ENCODE measurements around the gene OR2A5. TPM values are rescaled to one million over a fixed set of nuclear protein-coding genes. Genes with fewer than 3 reads are reported as not detected.

OR2A5 gene
- total RNA-seq, 1 donor from 2014 or later: not detected

- H3K4me1 Mint-ChIP-seq (ENCODE audit: low read depth, unreplicated experiment): no peaks in the 10 kb centered on the region
- Histone ChIP-seq H3K27me3 (ENCODE audit: insufficient read depth, low read length) (no peaks in the 10 kb centered on the region), H4K20me1 (ENCODE audit: insufficient read depth, low read length) (no peaks in the 10 kb centered on the region), H3K27ac (ENCODE audit: low read depth, low read length) (no peak overlapping the region), H3K36me3 (ENCODE audit: insufficient read depth, low read length) (no peaks in the 10 kb centered on the region), H3K9ac (ENCODE audit: low read length) (no peak overlapping the region), H3K79me2 (ENCODE audit: insufficient read depth, low read length) (no peaks in the 10 kb centered on the region), H3K4me1 (ENCODE audit: insufficient read depth, low read length) (no peaks in the 10 kb centered on the region), H3K4me2 (ENCODE audit: low read length) (no peak overlapping the region), H2AFZ (ENCODE audit: low read depth, low read length) (no peak overlapping the region), H3K9me3 (ENCODE audit: insufficient read depth, low read depth, low read length) (no peaks in the 10 kb centered on the region), H3K4me3 (ENCODE audit: insufficient read depth, low read depth, low read length) (no peak overlapping the region)
- no peaks in the 10 kb centered on the region for H3K27me3 Mint-ChIP-seq (ENCODE audit: low read depth, unreplicated experiment)
- peaks cover 3% of the 10 kb centered on the region for H3K9me3 Mint-ChIP-seq (ENCODE audit: unreplicated experiment)
- no peak overlapping the region for H3K4me3 Mint-ChIP-seq (ENCODE audit: unreplicated experiment)
- TF ChIP-seq CTCF (IDR thresholded peaks at IDR 0.05; ENCODE audit: insufficient read depth, low read depth, low read length) (no peak), EZH2 (IDR thresholded peaks at IDR 0.05; ENCODE audit: insufficient read depth, low read length) (no peak)
- H3K36me3 Mint-ChIP-seq (ENCODE audit: low read depth, unreplicated experiment): no peaks in the 10 kb centered on the region
- FAIRE-seq: no peak
- no peak overlapping the region for H3K27ac Mint-ChIP-seq (ENCODE audit: unreplicated experiment)
- DNase-seq (ENCODE audit: low read depth): no peak
These were observed 25.6 kb downstream of the OR2A5 start for GRCh38 chr7:144074374-144074773.

- no peak within 1 kb of the TSS for H3K27ac Mint-ChIP-seq (ENCODE audit: unreplicated experiment)
- no peaks in the 10 kb centered on the region for H3K9me3 ChIP-seq (ENCODE audit: insufficient read depth, low read depth, low read length)
- no peaks in the 10 kb centered on the region for H3K36me3 ChIP-seq (ENCODE audit: insufficient read depth, low read length)
- no peaks in the 10 kb centered on the region for H4K20me1 ChIP-seq (ENCODE audit: insufficient read depth, low read length)
- no peak for TF ChIP-seq EZH2 (IDR thresholded peaks at IDR 0.05; ENCODE audit: insufficient read depth, low read length)
- no peak for TF ChIP-seq CTCF (IDR thresholded peaks at IDR 0.05; ENCODE audit: insufficient read depth, low read depth, low read length)
- H3K4me2 ChIP-seq (ENCODE audit: low read length): no peak within 1 kb of the TSS
- H3K4me3 Mint-ChIP-seq (ENCODE audit: unreplicated experiment): no peak within 1 kb of the TSS
- FAIRE-seq: no peak
- H3K4me1 ChIP-seq (ENCODE audit: insufficient read depth, low read length): no peaks in the 10 kb centered on the region
- no peak within 1 kb of the TSS for H2AFZ ChIP-seq (ENCODE audit: low read depth, low read length)
- H3K4me3 ChIP-seq (ENCODE audit: insufficient read depth, low read depth, low read length): no peak within 1 kb of the TSS
- H3K27ac ChIP-seq (ENCODE audit: low read depth, low read length): no peak within 1 kb of the TSS
- no peak for DNase-seq (ENCODE audit: low read depth)
- no peaks in the 10 kb centered on the region for H3K79me2 ChIP-seq (ENCODE audit: insufficient read depth, low read length)
- no peaks in the 10 kb centered on the region for H3K4me1 Mint-ChIP-seq (ENCODE audit: low read depth, unreplicated experiment)
- no peak within 1 kb of the TSS for H3K9ac ChIP-seq (ENCODE audit: low read length)
- peaks cover 5% of the 10 kb centered on the region for H3K27me3 Mint-ChIP-seq (ENCODE audit: low read depth, unreplicated experiment)
- no peaks in the 10 kb centered on the region for H3K27me3 ChIP-seq (ENCODE audit: insufficient read depth, low read length)
- no peaks in the 10 kb centered on the region for H3K9me3 Mint-ChIP-seq (ENCODE audit: unreplicated experiment)
- H3K36me3 Mint-ChIP-seq (ENCODE audit: low read depth, unreplicated experiment): no peaks in the 10 kb centered on the region
These were observed 37.2 kb downstream of the OR2A5 start, which contains the start of gene OR2A12 for GRCh38 chr7:144085978-144086377. Gene OR2A12, plus strand, starts transcription at chr7:144086278. Its CDS starts 8,830 bp downstream, at chr7:144095108.

- Histone ChIP-seq H3K27ac (ENCODE audit: low read depth, low read length) (no peak overlapping the region), H3K4me2 (ENCODE audit: low read length) (no peak overlapping the region), H3K36me3 (ENCODE audit: insufficient read depth, low read length) (no peaks in the 10 kb centered on the region), H3K27me3 (ENCODE audit: insufficient read depth, low read length) (no peaks in the 10 kb centered on the region), H3K9ac (ENCODE audit: low read length) (no peak overlapping the region), H3K4me3 (ENCODE audit: insufficient read depth, low read depth, low read length) (no peak overlapping the region), H3K9me3 (ENCODE audit: insufficient read depth, low read depth, low read length) (no peaks in the 10 kb centered on the region), H3K4me1 (ENCODE audit: insufficient read depth, low read length) (no peaks in the 10 kb centered on the region), H4K20me1 (ENCODE audit: insufficient read depth, low read length) (no peaks in the 10 kb centered on the region), H3K79me2 (ENCODE audit: insufficient read depth, low read length) (no peaks in the 10 kb centered on the region), H2AFZ (ENCODE audit: low read depth, low read length) (no peak overlapping the region)
- no peaks in the 10 kb centered on the region for H3K9me3 Mint-ChIP-seq (ENCODE audit: unreplicated experiment)
- H3K4me3 Mint-ChIP-seq (ENCODE audit: unreplicated experiment): no peak overlapping the region
- peaks cover 5% of the 10 kb centered on the region for H3K27me3 Mint-ChIP-seq (ENCODE audit: low read depth, unreplicated experiment)
- DNase-seq (ENCODE audit: low read depth) (no peak), FAIRE-seq (no peak)
- TF ChIP-seq EZH2 (IDR thresholded peaks at IDR 0.05; ENCODE audit: insufficient read depth, low read length) (no peak), CTCF (IDR thresholded peaks at IDR 0.05; ENCODE audit: insufficient read depth, low read depth, low read length) (no peak)
- H3K36me3 Mint-ChIP-seq (ENCODE audit: low read depth, unreplicated experiment): no peaks in the 10 kb centered on the region
- H3K27ac Mint-ChIP-seq (ENCODE audit: unreplicated experiment): no peak overlapping the region
- H3K4me1 Mint-ChIP-seq (ENCODE audit: low read depth, unreplicated experiment): no peaks in the 10 kb centered on the region
These were observed 38.0 kb downstream of the OR2A5 start for GRCh38 chr7:144086730-144087129.

All from astrocyte (in vitro differentiated cells and primary cell).